Astrocyte (in vitro differentiated cells and primary cell): ENCODE results near the gene LRRC9. TPM values are rescaled to one million over a fixed set of nuclear protein-coding genes. Genes with fewer than 3 reads are reported as not detected.

Experiments
- DNase-seq: peaks from one replicate; pipeline ENCODE4 v3.0.0-alpha.2; 2010; ENCODE audit warnings: low read depth
- FAIRE-seq: peaks from 2 replicates; lab custom pipeline; 2011; peaks lifted over from hg19 to GRCh38; lab: Jason Lieb, UNC
- H2AFZ ChIP-seq: 2 replicates; pipeline ENCODE4 v1.6.0; 2012; ENCODE audit warnings: low read depth, low read length, inconsistent platforms
- H3K27ac ChIP-seq: 2 replicates; pipeline ENCODE4 v1.5.1; 2011; ENCODE audit warnings: low read depth, low read length, inconsistent platforms
- H3K27me3 ChIP-seq: 2 replicates; pipeline ENCODE4 v1.6.0; 2011; ENCODE audit warnings: low read length, inconsistent platforms; ENCODE audit not compliant: insufficient read depth
- H3K36me3 ChIP-seq: 2 replicates; pipeline ENCODE4 v1.5.1; 2011; ENCODE audit warnings: low read length, inconsistent platforms; ENCODE audit not compliant: insufficient read depth
- H3K4me1 ChIP-seq: 2 replicates; pipeline ENCODE4 v1.5.1; 2011; ENCODE audit warnings: low read length, inconsistent platforms; ENCODE audit not compliant: insufficient read depth
- H3K4me2 ChIP-seq: 2 replicates; pipeline ENCODE4 v1.6.0; 2012; ENCODE audit warnings: low read length, inconsistent platforms
- H3K4me3 ChIP-seq: 2 replicates; pipeline ENCODE4 v1.5.1; 2011; ENCODE audit warnings: low read depth, mild to moderate bottlenecking, low read length, inconsistent platforms; ENCODE audit not compliant: insufficient read depth
- H3K79me2 ChIP-seq: 2 replicates; pipeline ENCODE4 v1.6.0; 2012; ENCODE audit warnings: mild to moderate bottlenecking, low read length, inconsistent platforms; ENCODE audit not compliant: insufficient read depth
- H3K9ac ChIP-seq: 2 replicates; pipeline ENCODE4 v1.6.0; 2012; ENCODE audit warnings: mild to moderate bottlenecking, low read length, inconsistent platforms
- H3K9me3 ChIP-seq: 2 replicates; pipeline ENCODE4 v1.5.1; 2012; ENCODE audit warnings: low read depth, mild to moderate bottlenecking, low read length, inconsistent platforms; ENCODE audit not compliant: insufficient read depth
- H4K20me1 ChIP-seq: 2 replicates; pipeline ENCODE4 v1.6.0; 2012; ENCODE audit warnings: low read length, inconsistent platforms; ENCODE audit not compliant: insufficient read depth
- H3K27ac Mint-ChIP-seq: one replicate; pipeline ENCODE4 v1.8.0; 2021; ENCODE audit warnings: mild to moderate bottlenecking, mixed read lengths; ENCODE audit not compliant: unreplicated experiment
- H3K27me3 Mint-ChIP-seq: one replicate; pipeline ENCODE4 v1.8.0; 2021; ENCODE audit warnings: low read depth, mixed read lengths; ENCODE audit not compliant: unreplicated experiment
- H3K36me3 Mint-ChIP-seq: one replicate; pipeline ENCODE4 v1.8.0; 2021; ENCODE audit warnings: low read depth, mixed read lengths; ENCODE audit not compliant: unreplicated experiment
- H3K4me1 Mint-ChIP-seq: one replicate; pipeline ENCODE4 v1.8.0; 2021; ENCODE audit warnings: low read depth, mixed read lengths; ENCODE audit not compliant: unreplicated experiment
- H3K4me3 Mint-ChIP-seq: one replicate; pipeline ENCODE4 v1.8.0; 2021; ENCODE audit warnings: mild to moderate bottlenecking, moderate library complexity, mixed read lengths; ENCODE audit not compliant: unreplicated experiment
- H3K9me3 Mint-ChIP-seq: one replicate; pipeline ENCODE4 v1.8.0; 2021; ENCODE audit warnings: mild to moderate bottlenecking, mixed read lengths; ENCODE audit not compliant: unreplicated experiment
- CTCF ChIP-seq: IDR thresholded peaks from 2 replicates; pipeline ENCODE4 v1.5.1; 2011; ENCODE audit warnings: low read depth, mild to moderate bottlenecking, inconsistent platforms, low read length, moderate library complexity; ENCODE audit not compliant: insufficient read depth
- EZH2 ChIP-seq: IDR thresholded peaks from 2 replicates; pipeline ENCODE4 v1.6.1; 2012; ENCODE audit warnings: mild to moderate bottlenecking, low read length, inconsistent platforms; ENCODE audit not compliant: insufficient read depth
- total RNA-seq: library from RNA; stranded (reverse); gene quantifications from 2 replicates; pipeline ENCODE4 v1.2.1, GENCODE V29; 2021

LRRC9 gene
- total RNA-seq, 1 donor from 2014 or later: 0.05 TPM

DNA sequence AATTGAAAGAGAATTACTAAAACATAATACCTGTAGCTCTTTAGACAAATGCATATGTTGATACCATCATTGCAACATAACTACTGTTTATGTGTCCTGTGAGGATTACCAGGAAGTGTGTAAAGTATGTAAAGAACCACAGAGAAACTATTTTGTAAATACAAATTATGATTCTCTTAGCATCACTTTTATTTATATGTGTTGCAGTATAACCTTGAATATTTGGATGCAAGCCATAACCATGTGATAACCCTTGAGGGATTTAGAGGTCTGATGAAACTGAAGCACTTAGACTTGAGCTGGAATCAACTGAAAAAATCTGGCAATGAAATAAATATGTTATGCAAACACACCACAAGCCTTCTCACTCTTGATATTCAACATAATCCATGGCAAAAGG is 77.5 kb downstream of the LRRC9 start:
- H3K36me3 ChIP-seq: no peaks in the 10 kb centered on the region
- no peak overlapping the region for H3K4me2 ChIP-seq
- H3K27ac ChIP-seq: no peak overlapping the region
- no peaks in the 10 kb centered on the region for H3K9me3 ChIP-seq
- no peak for FAIRE-seq
- peaks cover 2% of the 10 kb centered on the region for H3K9me3 Mint-ChIP-seq
- no peak overlapping the region for H3K27ac Mint-ChIP-seq
- no peaks in the 10 kb centered on the region for H4K20me1 ChIP-seq
- H3K4me3 Mint-ChIP-seq: no peak overlapping the region
- H3K79me2 ChIP-seq: no peaks in the 10 kb centered on the region
- no peaks in the 10 kb centered on the region for H3K27me3 Mint-ChIP-seq
- TF ChIP-seq EZH2 (no peak), CTCF (no peak)
- H3K36me3 Mint-ChIP-seq: no peaks in the 10 kb centered on the region
- H3K4me3 ChIP-seq: no peak overlapping the region
- H3K4me1 Mint-ChIP-seq: no peaks in the 10 kb centered on the region
- H3K27me3 ChIP-seq: no peaks in the 10 kb centered on the region
- no peak overlapping the region for H2AFZ ChIP-seq
- H3K9ac ChIP-seq: no peak overlapping the region
- DNase-seq: no peak
- no peaks in the 10 kb centered on the region for H3K4me1 ChIP-seq

- Mint-ChIP-seq H3K4me1 (no peaks in the 10 kb centered on the region), H3K4me3 (no peak overlapping the region), H3K36me3 (no peaks in the 10 kb centered on the region), H3K27me3 (no peaks in the 10 kb centered on the region), H3K27ac (no peak overlapping the region), H3K9me3 (no peaks in the 10 kb centered on the region)
- no peak overlapping the region for H2AFZ ChIP-seq
- no peak overlapping the region for H3K27ac ChIP-seq
- H3K4me2 ChIP-seq: no peak overlapping the region
- H3K79me2 ChIP-seq: no peaks in the 10 kb centered on the region
- FAIRE-seq (no peak), DNase-seq (no peak)
- TF ChIP-seq CTCF: no peak
- TF ChIP-seq EZH2: no peak
- no peaks in the 10 kb centered on the region for H4K20me1 ChIP-seq
- no peaks in the 10 kb centered on the region for H3K36me3 ChIP-seq
- no peaks in the 10 kb centered on the region for H3K9me3 ChIP-seq
- no peaks in the 10 kb centered on the region for H3K4me1 ChIP-seq
- no peak overlapping the region for H3K9ac ChIP-seq
- H3K27me3 ChIP-seq: no peaks in the 10 kb centered on the region
- H3K4me3 ChIP-seq: no peak overlapping the region
Measured at GRCh38 chr14:59997966-59998365, 78.0 kb downstream of the LRRC9 start.

GRCh38 chr14:59998564-59998963 is 78.6 kb downstream of the LRRC9 start:
- Histone ChIP-seq H3K79me2 (no peaks in the 10 kb centered on the region), H3K27me3 (no peaks in the 10 kb centered on the region), H3K4me1 (no peaks in the 10 kb centered on the region), H3K9ac (no peak overlapping the region), H3K36me3 (no peaks in the 10 kb centered on the region), H3K9me3 (no peaks in the 10 kb centered on the region), H4K20me1 (no peaks in the 10 kb centered on the region), H3K27ac (no peak overlapping the region), H2AFZ (no peak overlapping the region), H3K4me2 (no peak overlapping the region), H3K4me3 (no peak overlapping the region)
- Mint-ChIP-seq H3K9me3 (no peaks in the 10 kb centered on the region), H3K36me3 (no peaks in the 10 kb centered on the region), H3K27me3 (no peaks in the 10 kb centered on the region), H3K4me3 (no peak overlapping the region), H3K27ac (no peak overlapping the region), H3K4me1 (no peaks in the 10 kb centered on the region)
- FAIRE-seq: no peak
- TF ChIP-seq CTCF (no peak), EZH2 (no peak)
- no peak for DNase-seq
